RPMI8226 (cell line): ENCODE results near the gene BLOC1S2.
"Not testable (repeated sequence)": the region's sequence is repeated elsewhere in the genome, so short reads cannot be mapped to it uniquely, and the experiment has no call there.

Experiments used
- DNase-seq: peaks from one replicate; pipeline ENCODE4 v3.0.0-alpha.2; 2015

The BLOC1S2 gene

DNA sequence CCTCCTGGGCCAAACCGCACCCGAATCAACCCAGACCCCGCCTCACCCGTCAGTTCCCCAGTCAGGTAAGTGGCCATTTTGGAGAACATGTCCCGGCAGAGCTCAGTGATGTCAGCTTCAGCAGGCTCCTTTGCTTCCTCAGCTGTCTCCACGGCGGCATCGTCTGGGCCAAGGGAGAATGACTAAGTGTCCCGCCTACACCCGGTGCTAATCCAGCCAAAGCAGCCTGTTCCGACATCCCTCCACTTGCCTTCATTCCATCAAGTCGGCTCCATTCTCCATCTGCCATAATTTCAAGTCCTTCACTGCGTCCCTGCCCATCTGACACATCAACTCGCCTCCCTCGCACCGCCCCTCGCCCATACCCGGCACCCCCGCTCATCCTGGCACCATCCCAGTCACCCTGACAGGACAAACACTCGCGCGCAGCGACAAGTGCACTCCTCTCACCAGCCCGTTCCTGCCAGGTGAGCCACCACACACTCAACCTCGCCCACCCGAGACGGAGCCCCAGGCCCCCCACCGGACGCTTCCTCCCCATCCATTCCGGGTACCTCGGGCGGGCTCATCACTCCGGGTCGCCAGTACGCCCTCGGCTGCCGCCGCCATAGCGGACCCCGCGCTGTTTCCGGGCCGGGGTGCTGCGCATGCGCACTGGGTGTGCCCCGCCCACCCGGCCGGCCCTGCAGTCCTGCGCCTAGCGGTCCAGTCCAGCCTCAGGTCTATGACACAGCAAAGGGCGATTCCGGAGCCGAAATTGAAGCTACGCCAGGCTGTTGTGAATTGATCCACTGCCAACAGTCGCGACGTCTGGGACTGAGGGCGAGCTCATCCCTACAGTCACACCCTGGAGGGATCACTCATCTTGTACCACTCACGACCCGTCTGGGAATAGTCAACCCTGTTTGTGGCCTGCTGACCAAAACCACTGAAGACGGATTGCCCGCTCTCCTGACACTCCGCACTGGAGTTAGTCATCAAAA, at the start of gene BLOC1S2:
BLOC1S2 (minus strand) TSS at position 630 of the 983 bp plus-strand sequence; CDS start at position 609, 21 bp downstream.
- peak; percentile 80 for DNase-seq

DNA sequence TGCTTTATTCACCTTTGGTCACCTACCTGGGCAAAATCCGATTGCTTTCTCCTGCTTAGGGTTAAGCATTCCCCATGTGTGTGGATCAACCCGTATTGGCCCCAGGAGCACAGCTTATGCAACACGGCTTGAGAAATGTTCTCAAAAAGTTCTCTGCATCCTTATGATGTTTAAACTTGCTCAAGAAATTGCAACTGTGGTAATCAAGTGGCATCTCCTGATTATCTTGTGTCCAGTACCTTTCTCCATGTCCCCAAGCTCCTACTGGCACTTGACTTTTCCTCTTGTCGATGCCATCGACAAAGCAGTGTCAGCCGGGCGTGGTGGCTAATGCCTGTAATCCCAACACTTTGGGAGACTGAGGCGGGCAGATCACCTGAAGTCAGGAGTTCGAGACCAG, 48.3 kb upstream of the BLOC1S2 start:
- DNase-seq: no peak

DNA sequence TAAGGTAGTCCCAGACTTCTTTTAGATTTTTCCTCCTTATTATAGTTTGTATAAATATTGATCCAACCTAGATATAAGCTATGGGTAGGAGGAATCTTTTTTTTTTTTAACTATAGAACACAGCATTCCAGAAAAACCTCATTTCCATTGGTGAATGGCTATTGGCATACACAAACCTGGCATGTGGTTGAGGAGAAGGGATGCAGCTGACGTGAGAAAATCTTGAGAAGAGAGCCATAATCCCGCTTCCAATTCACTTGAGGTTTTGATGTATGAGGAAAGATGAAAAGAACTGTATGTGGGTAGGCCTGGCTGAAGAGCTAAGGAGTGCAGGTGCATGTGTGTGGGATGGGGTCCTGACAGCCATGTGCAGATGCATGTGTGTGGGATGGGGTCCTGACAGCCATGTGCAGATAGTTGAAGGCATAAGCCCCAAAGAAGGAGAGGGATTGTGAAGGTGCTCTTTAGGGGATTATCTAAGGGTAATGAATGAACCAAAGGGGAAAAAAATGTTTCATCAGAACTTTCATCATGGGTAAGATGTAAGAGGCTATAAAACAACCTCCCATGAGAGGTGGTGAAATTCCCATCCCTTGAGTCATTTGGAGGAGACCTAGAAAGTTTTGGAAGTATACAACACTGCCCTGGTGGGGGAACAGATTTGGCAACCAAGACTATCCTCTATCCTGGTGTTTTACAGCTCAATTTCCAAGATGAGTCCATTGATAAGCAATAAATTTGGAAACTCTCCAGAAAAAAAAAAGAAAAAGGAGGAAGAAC, 47.4 kb upstream of the BLOC1S2 start:
- DNase-seq: no peak

DNA sequence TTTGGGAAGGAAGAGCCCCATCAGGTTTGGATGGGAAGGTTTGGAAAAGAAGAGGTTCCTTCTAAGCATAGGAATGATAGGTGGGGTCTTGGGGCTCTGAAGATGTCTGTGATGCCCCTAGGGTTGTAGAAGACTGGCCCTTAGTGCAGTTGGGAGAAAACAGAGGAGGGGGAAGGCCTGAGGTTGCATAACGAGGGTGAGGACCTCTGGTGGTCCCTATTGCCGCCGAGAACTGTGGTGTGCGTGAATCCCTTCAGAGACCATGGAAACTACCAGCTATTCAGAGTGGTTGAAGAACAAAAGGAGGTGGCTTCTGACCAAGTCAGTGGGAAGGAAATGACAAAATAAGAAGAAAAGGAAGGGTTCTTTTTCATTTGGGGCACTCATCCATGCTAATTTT, 46.6 kb upstream of the BLOC1S2 start:
- DNase-seq: no peak

DNA sequence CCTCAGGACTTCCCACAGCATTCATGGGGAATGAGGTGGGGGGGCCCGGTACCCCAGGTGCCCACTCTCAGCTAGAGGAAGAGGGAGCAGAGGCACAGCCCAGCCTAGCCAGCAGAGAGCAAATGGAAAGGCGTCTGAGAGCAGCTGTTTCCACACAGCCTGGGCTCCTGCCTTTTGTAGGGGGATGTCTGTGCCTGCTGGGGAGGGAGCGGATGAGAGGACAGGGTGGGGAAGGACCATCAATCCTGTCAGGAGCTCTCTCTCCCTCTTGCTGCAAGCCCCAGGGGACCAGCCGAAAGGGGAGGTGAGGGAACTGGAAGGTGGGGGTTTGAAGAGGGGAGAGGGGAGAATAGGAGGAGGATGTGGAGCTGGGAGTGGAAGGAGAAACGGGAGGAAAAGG, 43.6 kb upstream of the BLOC1S2 start, which contains the start of gene PKD2L1:
PKD2L1 (minus strand) TSS at position 150 of the 400 bp plus-strand sequence; CDS start at position 25, 125 bp downstream.
- DNase-seq: no peak

DNA sequence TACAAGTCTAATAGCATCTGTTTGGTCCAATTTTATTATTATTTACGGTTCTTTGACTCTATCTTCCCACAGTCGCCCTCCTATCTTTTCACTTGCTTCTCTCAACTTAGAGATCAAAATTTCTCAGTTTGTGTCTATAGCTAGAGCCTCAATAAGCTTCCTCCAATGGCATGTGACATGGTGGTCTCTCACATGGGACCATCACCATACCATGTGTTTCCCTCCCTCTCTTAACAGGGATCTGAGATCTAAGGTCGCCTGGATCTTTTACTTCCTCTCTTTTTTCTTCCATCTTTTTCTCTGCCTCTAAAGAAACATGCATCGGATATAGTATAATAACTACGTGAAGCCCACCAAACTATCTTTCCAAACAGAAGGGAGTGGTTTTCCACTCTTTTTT, 41.7 kb upstream of the BLOC1S2 start:
- DNase-seq: no peak

DNA sequence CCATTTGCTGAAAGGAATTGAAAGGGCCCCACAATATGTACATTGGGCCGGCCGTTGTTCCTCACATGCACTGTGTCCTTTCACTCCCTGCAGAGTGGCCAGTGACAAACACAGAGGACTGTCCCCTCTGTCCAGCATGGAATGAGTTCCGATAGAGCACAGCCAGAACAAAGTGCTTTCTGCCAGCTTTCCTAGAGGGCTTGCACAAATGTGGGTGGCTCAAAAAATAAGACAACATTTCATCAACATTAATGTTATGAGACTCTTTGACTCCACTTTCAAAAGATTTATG, 41.2 kb upstream of the BLOC1S2 start:
- DNase-seq: no peak

DNA sequence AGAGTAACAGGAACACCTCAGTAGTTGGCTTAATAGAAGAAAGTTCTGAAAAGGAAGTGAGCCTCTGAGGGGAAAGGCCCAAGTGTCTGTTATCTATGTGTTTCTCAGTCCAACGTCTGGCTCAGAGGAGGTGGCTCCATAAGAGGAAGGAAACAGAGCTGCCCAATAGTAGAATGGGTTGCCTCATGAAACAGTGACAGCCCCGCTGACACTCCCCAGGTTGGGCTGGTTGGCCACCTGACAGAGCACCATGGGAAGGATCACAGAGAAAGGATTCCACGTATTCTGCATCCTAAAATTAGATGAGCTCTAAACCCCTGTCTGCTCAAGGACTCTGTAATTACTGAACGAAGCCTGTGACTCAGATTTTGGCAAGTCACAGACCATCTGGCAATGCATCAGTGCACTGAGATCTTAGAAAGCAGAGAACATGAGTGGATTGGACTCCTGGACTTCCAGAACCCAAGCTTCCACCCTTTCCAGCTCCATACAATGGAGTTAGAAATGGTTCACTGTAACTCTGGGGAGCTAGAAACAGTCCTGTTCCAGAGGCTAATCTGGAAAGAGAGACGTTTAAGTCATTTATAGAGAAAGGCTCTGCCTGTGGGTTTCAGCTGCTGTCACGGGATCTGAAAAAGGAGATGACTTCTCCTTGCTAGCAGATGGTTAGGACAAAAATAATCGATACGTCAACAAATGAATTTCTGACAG, 40.7 kb upstream of the BLOC1S2 start:
- DNase-seq: peak; percentile 31

DNA sequence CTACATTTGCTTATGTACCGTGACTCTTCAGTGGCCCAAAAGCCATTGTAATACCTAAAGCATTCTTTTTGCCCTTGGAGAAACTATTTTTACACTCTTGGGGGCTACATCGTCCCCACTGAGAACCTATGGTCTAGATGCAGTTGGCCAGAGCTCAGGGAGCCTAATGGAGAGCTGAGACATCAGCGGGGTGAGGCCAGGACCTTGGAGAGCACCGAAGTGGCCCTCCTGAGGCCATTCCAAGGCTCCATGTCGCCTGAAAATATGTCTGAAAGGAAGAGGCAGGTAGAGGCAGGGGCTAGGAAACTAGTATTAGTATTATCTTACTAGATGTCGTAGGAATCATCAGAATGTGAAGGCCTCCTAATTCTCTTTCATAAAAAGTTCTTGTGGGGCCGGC, 38.7 kb upstream of the BLOC1S2 start:
- no peak for DNase-seq

DNA sequence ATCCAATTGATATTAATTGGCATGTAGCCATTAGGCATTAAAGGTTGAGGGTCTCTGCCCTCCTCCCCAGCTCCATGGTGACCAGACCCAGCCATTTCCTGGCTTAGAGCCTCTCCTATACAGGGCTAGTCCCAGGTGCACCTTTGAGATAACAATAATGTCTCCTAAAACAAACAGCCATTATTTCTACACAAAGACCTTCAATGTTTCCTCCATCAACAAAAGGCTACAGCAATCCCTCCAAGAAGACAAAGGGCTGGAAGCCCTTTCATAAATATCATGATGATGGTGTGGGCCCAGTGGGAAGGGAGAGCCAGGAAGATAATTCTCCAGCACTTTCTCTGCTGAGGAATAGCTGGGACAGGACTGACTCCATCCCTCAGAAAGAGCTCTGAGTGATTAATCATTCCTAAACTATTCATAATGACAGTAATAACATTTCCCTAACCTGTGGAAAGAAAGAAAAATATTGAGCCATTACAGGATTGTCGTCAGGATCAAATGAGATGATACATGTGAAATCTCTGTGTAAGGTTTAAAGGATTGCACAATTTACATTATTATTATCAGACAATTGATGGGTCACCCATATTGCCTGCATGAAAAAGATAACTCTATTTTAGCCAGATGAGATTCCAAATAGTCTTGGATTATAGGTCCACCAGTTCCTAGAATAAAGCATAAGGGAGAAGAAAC, 33.4 kb upstream of the BLOC1S2 start:
- no peak for DNase-seq

DNA sequence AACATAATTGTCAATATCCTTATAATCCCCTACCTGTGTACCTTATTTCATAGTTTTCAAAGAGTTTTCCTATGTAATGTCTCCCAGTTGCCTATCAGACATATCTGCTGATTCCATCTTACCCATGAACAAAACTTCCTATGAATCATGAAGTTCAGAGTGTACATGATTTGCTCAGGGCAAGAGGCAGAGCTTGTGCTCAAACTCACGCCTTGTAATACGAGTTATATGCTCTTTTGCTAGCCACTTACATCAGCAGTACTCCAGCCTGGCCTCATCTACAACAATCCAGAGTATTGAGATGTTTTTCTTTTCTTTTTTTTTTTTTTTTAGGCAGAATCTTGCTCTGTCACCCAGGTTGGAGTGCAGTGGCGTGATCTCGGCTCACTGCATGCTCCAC, 31.7 kb upstream of the BLOC1S2 start:
- no peak for DNase-seq

DNA sequence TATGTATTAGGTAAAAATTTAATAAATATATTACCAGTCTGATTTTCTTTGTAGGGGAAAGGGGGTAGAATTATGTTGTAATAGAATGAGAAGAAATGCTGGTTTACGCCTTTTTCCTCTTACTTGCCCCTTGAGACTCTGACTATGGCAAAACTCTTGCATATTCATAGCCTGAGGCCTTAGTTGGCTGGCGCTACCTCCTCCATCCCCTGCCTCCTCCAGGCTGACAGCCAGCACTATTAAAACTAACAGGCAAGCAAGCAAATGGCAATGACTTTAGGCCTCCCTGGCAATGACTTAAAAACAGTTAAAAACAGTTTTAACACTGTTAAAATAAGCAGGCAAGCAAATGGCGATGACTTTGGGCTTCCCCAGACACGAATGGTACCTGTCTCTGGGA, 29.1 kb upstream of the BLOC1S2 start:
- no peak for DNase-seq

DNA sequence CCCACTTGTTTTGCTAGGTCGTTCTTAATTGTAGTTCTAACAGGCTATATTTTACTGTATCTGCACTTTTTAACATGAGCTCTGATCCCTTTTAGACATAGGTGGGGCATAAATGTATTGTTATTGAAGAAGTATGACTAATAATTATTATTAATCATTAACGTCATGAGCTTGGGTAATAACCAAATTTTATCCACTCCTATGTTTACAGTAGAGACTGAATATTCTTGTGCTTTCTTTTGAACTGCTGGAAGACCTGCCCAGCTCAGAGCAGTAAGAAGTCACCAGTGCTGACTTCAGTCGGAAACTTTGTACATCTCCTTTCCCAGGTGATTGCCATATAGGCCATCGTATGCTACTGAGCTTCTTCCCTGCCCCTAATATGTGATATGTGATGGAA, 24.8 kb upstream of the BLOC1S2 start:
- DNase-seq: no peak

DNA sequence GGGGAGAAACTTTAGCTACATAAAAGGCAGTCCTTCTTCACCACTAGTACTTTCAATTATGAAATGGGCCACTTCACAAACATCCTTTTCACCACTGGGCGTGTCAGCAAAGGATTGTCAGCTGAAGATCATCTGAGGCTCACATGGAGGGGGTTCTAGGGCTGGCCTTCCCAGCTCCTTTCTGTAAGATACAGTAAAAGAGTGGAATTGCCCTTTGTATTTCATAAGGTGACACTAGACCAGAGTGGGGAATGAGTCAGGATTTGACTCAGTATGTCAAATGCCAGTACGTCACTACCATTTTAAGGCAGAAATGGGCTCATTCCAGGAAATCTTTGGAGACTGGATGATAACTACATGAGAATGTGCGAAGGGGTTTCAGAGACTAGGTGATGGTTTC, 21.2 kb upstream of the BLOC1S2 start:
- no peak for DNase-seq

DNA sequence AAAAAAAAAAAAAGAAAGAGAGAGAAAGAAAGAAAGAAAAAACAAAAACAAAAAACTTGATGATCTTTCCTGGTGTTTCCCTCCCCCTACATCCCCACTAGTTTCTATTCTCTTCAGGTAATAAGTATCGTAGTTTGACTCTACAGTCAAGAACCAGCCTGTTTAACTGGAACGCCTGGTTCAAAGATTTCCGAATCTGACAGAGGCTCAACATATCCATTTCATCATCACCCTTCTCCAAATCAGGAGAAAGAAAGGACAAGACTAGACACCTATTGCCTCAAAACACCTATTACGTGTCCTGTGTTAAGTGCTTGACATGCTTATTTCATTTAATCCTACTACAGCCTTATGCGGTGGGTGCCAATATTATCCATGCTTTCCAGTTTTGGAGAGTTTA, 20.4 kb upstream of the BLOC1S2 start:
- no peak for DNase-seq

DNA sequence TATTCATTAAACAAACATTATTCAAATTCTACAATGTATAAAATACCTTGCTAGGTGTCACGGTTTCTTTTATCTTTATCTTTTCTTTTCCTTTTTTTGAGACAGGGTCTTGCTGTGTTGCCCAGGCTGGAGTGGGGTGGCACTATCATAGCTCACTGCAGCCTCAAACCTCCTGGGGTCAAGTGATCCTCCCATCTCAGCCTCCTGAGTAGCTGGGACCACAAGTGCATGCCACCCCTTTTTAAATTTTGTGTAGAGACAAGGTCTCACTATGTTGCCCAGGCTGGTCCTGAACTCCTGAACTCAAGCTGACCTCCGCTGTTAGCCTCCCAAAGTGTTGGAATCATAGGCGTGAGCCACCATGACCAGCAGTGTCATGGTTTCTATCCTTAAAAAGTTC, 17.9 kb upstream of the BLOC1S2 start:
- DNase-seq: no peak

DNA sequence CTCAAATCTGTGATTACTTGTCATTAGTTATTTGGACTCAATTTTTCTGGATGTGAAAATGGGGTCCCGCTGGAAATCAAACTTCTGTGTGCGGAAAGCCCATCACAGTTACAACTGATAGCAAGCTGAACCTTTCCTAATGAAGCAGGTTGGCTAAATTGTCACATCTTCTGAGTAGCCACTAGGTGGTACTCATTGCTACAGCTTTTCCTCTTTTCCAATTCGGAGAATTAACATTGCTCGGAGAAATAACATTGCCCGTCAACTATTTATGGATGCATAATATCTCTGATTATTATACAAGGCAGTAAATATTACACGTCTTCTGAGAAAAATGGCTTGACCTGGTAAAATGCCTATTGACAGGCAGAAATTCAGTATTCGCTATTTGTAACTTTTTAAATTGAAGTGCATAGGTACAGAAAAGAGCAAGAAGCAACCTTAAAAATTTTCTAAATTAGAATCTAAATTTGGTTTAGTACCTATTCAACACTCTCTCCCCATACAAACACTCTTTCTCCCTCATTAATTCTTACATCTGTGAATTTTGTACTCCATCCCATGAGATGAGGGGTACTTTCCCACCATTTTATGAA, 17.3 kb upstream of the BLOC1S2 start:
- peak; percentile 21 for DNase-seq

DNA sequence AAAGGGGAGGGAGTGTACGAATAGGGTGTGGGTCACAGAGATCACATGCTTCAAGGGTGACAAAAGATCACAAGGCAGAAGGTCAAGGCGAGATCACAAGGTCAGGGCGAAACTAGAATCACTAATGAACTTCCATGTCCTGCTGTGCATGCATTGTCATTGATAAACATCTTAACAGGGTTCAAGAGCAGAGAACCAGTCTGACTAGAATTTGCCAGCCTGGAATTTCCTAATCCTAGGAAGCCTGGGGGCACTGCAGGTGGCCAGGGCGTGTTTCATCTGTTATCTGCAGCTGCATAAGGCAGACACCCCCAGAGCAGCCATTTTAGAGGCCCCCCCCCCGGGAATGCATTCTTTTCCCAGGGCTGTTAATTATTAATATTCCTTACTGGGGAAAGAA, 14.6 kb upstream of the BLOC1S2 start:
- DNase-seq: not testable (repeated sequence)

DNA sequence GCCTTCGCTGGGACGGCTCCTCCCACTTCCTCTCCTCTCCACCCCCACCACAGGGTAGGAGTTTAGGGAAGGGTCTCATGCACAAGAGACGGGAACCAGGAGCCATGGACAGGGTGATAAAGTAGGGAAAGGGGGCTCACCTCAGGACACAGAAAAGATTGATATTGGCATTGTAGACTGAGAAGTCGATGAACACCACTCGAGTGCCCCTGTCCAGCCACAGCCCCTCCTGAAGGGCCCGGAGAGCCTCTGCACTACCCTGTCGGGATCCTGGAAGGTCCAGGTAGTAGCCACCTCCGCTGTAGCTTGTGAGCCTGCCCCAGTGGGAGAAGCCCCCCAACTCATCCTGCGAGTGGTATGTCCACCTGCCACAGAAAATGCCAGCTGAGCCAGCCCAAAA, 10.8 kb upstream of the BLOC1S2 start:
- DNase-seq: no peak

DNA sequence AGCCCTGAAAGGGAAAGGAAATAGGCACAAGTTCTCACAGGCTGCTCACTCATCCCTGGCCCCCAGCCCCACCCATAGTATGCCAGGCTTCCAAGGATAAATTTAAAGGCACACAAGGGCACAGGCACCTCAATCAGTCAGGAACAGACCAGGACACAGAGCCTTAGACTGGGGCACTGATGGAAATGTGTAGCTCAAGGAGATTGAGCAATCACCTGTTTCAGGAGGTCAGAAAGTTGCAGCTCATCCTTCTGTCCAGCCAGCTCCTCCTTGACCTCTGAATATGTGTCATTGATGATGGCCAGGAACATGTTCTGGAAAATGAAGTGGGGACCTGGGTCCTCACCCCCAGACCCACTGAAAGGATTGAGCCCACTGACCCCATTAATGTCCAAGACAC, 6.6 kb upstream of the BLOC1S2 start:
- no peak for DNase-seq

DNA sequence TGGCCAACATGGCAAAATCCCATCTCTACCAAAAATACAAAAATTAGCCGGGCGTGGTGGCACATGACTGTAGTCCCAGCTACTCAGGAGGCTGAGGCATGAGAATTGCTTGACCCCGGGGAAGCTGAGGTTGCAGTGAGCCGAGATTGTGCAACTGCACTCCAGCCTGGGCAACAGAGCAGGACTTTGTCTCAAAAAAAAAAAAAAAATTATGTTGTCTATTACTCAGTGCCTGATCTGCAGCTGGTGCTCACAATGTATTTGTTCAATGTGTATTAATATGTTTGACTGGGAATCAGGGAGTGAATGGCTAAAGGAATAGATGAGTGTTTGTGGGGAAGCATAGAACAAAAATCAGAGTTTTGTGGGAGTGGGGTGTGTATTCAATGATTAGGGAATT, 5.8 kb upstream of the BLOC1S2 start:
- DNase-seq: not testable (repeated sequence)

DNA sequence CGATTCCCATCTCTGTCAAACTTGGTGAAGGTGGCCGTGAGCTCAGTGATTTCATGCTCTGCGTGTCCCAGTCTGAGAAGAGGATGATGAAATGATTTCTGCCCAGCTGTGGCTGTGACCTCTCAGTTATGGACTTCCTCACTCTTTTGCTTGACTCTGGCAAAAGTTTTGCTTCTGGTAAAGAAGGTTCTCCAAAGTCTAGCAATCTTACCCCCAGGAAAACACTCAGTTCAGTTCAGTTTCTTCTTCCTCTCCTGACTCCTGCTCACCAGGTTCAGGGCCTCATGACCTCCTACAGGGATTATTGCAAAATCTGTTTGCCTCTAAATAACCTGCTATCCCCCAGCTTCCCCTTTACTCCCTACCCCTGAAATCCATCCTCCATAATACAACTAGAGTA, 4.9 kb upstream of the BLOC1S2 start:
- no peak for DNase-seq
